AG09309 (cell line): ENCODE results near the gene BTBD9.

Experiments used
- DNase-seq: peaks from one replicate; pipeline ENCODE4 v3.0.0-alpha.2; 2010; ENCODE audit warnings: low read depth
- H3K4me3 ChIP-seq: 2 replicates; pipeline ENCODE4 v1.5.1; 2011; ENCODE audit warnings: mild to moderate bottlenecking, low read depth, low read length, moderate library complexity; ENCODE audit not compliant: control insufficient read depth
- TF ChIP-seq, protein P1 (sequence below): IDR thresholded peaks from 2 replicates; pipeline ENCODE4 v1.5.1; 2011; ENCODE audit warnings: mild to moderate bottlenecking, low read depth, low read length, inconsistent platforms; ENCODE audit not compliant: insufficient read depth, control insufficient read depth; ENCODE audit errors: missing control alignments

Gene BTBD9

DNA sequence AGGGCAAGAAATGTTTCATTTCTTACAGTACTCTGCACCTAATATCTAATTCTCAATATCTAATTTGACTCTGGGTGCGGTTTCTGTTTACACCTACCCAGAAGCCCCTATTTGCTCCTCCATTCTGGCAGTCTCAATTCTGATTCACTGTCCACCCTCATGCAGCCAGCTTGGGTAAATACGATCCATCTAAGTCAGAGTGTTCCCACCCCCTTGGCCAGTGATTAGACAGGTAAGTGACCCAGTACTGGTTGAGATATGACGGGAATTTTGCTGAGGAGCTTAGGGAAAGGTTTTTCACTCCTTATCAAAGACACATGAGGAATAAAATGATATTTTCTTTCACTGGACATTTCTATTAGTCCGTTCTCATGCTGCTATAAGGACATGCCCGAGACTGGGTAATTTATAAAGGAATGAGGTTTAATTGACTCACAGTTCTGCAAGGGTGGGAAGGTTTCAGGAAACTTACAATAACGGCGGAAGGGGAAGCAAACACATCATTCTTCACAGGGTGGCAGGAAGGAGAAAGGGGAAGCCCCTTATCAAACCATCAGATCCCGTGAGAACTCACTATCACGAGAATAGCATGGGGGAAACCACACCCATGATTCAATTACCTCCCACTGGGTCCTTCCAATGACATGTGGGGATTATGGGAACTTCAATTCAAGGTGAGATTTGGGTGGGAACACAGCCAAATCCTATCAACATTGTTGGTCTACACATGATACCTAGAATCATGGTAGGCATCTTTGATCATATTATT lies 33.9 kb upstream of the BTBD9 start:
- TF ChIP-seq, protein P1, sequence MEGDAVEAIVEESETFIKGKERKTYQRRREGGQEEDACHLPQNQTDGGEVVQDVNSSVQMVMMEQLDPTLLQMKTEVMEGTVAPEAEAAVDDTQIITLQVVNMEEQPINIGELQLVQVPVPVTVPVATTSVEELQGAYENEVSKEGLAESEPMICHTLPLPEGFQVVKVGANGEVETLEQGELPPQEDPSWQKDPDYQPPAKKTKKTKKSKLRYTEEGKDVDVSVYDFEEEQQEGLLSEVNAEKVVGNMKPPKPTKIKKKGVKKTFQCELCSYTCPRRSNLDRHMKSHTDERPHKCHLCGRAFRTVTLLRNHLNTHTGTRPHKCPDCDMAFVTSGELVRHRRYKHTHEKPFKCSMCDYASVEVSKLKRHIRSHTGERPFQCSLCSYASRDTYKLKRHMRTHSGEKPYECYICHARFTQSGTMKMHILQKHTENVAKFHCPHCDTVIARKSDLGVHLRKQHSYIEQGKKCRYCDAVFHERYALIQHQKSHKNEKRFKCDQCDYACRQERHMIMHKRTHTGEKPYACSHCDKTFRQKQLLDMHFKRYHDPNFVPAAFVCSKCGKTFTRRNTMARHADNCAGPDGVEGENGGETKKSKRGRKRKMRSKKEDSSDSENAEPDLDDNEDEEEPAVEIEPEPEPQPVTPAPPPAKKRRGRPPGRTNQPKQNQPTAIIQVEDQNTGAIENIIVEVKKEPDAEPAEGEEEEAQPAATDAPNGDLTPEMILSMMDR: no peak
- DNase-seq: no peak
- H3K4me3 ChIP-seq: no peak overlapping the region

DNA sequence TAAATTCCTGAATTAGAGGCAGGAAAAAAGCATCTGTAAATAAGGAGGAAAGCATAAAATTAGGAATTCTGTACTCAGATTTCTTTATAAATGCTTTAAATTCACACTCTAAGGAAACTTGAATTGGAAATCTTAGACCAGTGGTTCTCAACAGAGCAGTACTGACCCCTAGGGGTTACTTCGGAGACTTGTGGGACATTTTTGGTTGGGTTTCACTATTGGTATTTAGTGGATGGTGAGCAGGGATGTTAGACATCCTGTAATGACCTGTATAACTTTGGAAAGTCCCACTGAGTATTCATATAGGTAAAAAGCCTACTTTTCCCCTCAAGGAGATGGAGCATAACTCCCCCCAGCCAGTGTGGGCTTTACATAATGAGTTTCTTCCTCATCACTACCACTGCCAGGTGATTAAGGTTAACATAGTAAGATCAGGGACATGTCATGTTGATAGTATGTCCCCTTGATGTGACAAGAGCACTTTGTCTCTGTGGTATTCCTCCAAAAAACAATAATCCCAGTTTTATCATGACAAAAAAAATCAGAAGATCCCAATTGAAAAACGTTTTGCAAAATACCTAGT lies 32.2 kb upstream of the BTBD9 start:
- DNase-seq: peak; percentile 37
- TF ChIP-seq, protein P1: peak; percentile 76
- H3K4me3 ChIP-seq: no peak overlapping the region

DNA sequence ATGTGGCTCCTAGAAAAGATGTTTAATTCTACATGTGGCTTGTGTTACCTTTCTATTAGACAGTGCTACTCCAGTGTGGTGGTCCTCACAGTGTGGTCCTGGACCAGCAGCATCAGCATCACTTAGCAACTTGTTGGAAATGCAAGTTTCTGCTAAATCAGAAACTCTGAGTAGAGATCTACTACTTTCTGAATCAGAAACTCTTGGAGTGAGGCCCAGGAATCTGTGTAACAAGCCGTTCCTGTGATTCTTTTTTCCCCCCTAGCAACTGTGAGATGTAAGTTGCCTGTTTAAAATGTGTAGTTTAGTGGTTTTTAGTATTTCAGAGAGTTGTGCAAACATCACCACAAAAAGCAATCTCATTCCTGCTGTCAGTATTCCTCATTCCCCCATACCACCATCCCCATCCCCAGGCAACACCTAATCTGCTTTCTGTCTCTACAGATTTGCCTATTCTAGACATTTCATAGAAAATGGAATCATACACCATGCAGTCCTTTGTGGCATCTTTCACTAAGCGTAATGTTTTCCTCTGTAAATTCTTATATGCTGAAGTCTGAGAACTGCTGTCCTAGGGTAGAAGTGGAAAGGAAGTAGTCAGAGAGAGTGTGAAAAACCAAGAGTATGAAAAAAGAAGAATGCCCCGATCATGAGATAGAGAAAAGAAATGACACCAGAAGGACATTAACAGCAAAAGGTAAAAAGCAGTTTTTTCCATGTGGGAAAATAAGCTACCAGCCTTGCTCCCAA lies 18.9 kb upstream of the BTBD9 start:
- no peak overlapping the region for H3K4me3 ChIP-seq
- DNase-seq: no peak
- TF ChIP-seq, protein P1: no peak

DNA sequence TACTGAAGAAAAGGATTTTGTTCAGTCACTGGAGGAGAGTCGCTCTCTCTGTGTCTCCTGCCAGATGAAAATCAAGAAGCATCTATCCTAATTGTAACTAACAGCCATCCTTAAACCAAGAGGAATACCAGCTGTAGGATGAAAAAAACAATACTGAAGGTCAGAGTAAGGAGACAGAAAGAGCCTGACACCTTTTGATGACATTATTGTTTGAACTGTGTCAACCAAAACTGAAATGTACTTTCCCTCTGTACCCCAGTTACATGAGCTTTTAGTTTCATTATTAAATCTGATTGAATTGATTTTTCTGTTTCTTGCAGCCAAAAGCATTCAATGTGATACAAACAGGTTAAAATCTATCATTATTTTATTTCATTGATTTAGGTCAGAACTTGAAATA lies 17.2 kb upstream of the BTBD9 start:
- no peak for DNase-seq
- TF ChIP-seq, protein P1: no peak
- no peak overlapping the region for H3K4me3 ChIP-seq

DNA sequence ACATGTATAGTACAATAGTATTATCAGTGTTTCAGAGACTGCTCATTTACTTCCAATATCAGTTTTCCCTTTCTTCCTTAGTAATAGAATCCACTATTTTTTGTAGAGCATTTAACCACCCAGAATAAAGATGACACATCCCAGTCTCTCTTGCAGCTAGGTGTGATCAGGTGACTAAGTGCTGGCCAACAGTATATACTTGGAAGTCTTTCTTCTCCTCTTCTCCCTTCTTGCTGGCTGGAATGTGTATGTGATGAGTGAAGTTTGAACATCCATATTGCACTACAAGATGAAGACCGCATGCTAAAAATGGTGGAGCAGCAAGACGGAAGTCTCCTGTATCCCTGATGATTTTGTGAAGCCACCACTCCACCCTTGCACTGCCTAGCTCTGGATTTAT lies 14.5 kb upstream of the BTBD9 start:
- DNase-seq: no peak
- H3K4me3 ChIP-seq: no peak overlapping the region
- TF ChIP-seq, protein P1: no peak

DNA sequence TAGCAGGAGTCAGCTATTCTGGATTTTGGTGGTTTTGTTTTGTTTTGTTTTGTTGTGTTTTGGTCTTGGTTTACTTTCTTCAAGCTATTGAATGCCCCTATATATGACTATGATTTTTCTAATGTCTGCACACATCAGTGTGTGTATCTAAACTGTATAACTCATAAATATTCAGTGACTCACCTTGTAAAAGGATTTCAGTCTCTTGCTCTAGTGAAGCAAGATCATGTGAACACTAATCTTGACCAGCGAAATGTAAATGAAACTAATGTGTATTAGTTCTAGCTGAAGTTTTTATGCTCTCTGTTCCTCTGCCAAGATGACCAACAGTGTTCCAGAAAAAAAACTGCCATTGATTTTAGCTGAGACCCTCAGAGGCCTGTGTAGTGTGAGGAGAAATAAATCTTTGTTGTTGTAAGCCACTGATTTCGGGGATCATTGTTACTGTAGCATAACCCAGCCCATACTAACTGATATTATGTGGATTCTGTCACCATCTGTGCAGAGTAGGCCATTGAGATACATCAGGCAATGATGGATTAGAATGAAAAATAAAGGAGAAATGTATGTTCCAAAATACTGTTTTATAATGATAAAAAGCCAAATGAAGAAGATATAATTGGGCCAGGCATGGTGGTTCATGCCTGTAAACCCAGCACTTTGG lies 11.5 kb upstream of the BTBD9 start:
- TF ChIP-seq, protein P1: no peak
- H3K4me3 ChIP-seq: no peak overlapping the region
- DNase-seq: no peak
